Fibroblast of skin of scalp (primary cell): ENCODE results near the gene OXTR.

ENCODE experiments used
- DNase-seq: peaks from one replicate; pipeline ENCODE4 v3.0.0-alpha.2; 2013

OXTR gene

DNA sequence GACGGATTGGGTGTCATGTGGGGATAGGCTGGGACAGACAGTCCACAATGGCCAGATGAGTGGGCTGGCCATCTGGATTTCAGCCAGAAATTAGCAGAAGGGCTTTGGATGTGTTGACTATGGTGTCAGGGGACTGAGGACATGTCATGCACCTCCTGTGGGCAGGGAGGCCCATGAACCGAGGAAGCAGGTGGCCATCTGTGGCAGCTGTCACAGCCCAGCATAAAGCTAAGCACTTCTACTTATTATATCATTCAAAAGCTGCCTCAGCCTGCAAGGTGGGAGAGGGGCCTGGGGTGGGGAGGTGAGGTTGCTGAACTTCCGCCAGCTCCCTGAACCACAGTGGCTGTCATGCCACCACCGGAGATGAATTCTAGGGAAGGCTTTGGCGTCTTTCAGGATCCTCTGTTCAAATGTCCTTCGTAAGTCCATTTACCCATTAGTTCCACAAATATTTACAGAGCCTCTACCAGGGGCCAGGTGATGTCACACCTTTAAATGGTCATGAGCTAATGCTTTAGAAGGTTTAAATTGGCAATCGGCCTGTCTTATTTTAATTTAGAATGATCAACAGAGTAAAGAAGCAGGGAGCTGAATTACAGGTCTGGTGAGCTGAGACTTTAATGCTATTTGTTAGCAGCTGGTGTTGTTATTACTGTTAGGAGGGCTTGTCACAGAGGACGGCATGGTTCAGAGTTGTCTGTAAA, 59.5 kb downstream of the OXTR start:
- DNase-seq, result no peak

GRCh38 chr3:8709287-8709686, 60.1 kb downstream of the OXTR start:
- peak; percentile 29 for DNase-seq

DNA sequence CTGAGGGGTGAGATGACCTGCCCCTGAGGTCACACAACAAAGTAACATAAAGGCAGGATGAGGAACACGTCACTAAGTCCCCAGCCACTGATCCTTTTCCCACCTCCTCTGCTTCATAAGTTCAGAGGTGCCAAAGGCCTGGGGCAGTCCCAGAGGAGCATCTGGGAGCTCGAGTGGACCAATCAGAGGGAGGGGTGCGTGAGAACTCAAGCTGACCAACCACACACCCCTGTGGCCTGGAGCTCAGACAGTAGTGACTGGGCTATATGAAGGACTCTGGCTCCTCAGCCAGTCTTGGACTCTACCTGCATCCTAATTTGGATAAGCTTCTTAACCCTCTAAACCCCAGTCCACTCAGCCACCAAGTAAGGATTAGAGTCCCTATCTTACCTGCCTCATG, 63.8 kb downstream of the OXTR start:
- DNase-seq, result no peak

- DNase-seq, result no peak
Observed at GRCh38 chr3:8702560-8702959, 66.9 kb downstream of the OXTR start.
